Spinal cord (tissue), 10 donors: ENCODE data around the gene SLC6A7. TPM values are rescaled to one million over a fixed set of nuclear protein-coding genes. Genes with fewer than 3 reads are reported as not detected.
"Not testable (repeated sequence)": the region's sequence is repeated elsewhere in the genome, so short reads cannot be mapped to it uniquely, and the experiment has no call there.

Source experiments
- DNase-seq, 6 donors: peaks; one replicate each; pipeline versions ENCODE4 v3.0.0 to v3.0.0-alpha.2; 2013 to 2015; ENCODE audit warnings: low spot score in 6 of 6, low read depth in 4 of 6
- H3K27ac ChIP-seq: one replicate; pipeline ENCODE4 v1.5.1; 2013; ENCODE audit warnings: low read depth, low read length, control low read depth
- H3K27me3 ChIP-seq: one replicate; pipeline ENCODE4 v1.6.1; 2013; ENCODE audit warnings: low read length; ENCODE audit not compliant: control insufficient read depth, insufficient read depth
- H3K36me3 ChIP-seq: one replicate; pipeline ENCODE4 v1.6.1; 2013; ENCODE audit warnings: low read length; ENCODE audit not compliant: control insufficient read depth, insufficient read depth
- H3K4me1 ChIP-seq: one replicate; pipeline ENCODE4 v1.6.1; 2013; ENCODE audit warnings: low read length; ENCODE audit not compliant: control insufficient read depth, insufficient read depth
- H3K4me3 ChIP-seq: one replicate; pipeline ENCODE4 v1.5.1; 2013; ENCODE audit warnings: low read depth, low read length, control low read depth
- H3K9me3 ChIP-seq: one replicate; pipeline ENCODE4 v1.6.1; 2013; ENCODE audit warnings: low read length; ENCODE audit not compliant: control insufficient read depth, insufficient read depth
- WGBS: methylation state at CpG from one replicate; pipeline ENCODE4 v1.1.5; 2013; ENCODE audit warnings: missing lambda C conversion rate; ENCODE audit not compliant: insufficient coverage; 5-methylcytosine and 5-hydroxymethylcytosine counted together
- polyA plus RNA-seq, 2 donors: library from polyadenylated mRNA; unstranded; fragments of 120-200 nt; gene quantifications; one replicate each; pipeline ENCODE4 v1.2.1, GENCODE V29; 2013; ENCODE audit not compliant: insufficient read length in 2 of 2
- total RNA-seq, 2 donors: library from RNA; depleted of rRNA in 1 of 2; stranded (reverse); fragments of 120-200 nt in 1 of 2; fragments of >200 nt in 1 of 2; gene quantifications; one replicate each; pipeline versions ENCODE4 v1.2.3 to v1.2.4, GENCODE V29; 2013 to 2014
- donor health status: healthy.

Gene SLC6A7
- total and polyA plus RNA-seq, 4 donors: 4.4 to 33.1 (median 17.2) TPM

DNA sequence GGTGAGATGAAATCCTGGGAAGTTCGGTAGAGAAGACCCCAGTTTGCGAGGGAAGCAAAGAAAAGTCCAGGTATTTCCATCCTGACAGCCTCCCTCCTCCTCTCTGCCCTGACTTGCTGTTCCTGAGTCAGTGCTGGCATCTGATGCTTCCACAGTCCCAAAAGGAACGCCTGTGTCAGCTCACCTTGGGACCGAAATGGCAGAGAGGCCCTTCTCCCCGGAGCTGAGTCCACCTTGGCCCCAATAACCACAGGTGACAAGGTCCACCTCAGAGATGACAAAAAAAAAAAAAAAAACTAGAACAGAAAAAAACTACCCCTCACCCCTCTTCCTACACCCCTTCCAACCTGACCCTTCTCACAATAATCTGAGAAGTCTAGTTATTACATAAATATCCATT lies 31.6 kb downstream of the SLC6A7 start:
- WGBS: 74% methylated on average over 3 of the region's 5 CpGs
- H3K27ac ChIP-seq: no peak overlapping the region
- H3K4me1 ChIP-seq: peaks cover 11% of the 10 kb centered on the region

DNA sequence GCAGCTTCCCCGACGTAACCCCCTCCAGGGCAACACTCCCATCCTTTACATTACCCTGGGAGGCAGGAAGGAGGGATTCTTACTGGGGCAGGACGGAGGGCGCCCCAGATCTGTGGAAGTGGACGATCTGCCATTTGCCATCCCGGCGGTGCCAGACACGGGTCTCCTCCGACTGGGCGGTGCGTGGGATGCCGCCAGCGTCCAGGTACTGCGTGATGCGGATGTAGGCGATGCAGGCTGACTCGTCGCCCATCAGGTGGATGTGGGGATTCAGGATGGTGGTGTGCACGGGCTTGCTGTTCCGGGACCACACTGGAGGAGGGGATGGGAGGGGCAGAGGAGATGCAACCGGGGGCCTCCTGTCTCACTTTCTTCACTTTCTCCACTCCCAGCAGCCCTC lies 33.0 kb downstream of the SLC6A7 start:
- 92% methylated on average over 18 of the region's 21 CpGs for WGBS
- no peak for DNase-seq
- H3K27ac ChIP-seq: no peak overlapping the region
- H3K9me3 ChIP-seq: no peaks in the 10 kb centered on the region
- H3K27me3 ChIP-seq: no peaks in the 10 kb centered on the region
- no peak overlapping the region for H3K4me3 ChIP-seq
- peaks cover 7% of the 10 kb centered on the region for H3K4me1 ChIP-seq
- peaks cover 29% of the 10 kb centered on the region for H3K36me3 ChIP-seq

More for the DNA sequence above, 31.6 kb downstream of the SLC6A7 start:
- DNase-seq: no peak
- Histone ChIP-seq H3K36me3 (peaks cover 23% of the 10 kb centered on the region), H3K27me3 (no peaks in the 10 kb centered on the region), H3K4me3 (no peak overlapping the region), H3K9me3 (no peaks in the 10 kb centered on the region)

DNA sequence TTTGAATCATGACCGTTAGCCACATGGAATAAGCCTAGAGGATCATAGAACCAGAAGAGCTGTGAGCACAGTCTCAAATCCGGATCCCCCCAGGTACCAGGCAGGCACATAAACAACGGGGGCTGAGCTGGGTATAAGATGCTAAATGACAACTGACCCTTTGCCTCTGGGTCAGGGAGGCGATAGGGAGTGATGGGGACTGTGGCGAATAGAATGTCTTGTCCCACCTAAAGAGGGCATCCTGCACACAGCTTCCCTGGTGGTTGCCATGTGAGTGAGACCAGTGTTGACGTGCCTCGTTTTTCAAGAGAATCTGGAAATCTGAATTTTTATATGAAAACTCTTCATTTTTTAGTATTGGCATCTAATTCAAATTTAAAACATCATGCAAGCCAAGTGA lies 33.6 kb downstream of the SLC6A7 start:
- Histone ChIP-seq H3K4me3 (no peak overlapping the region), H3K4me1 (peaks cover 2% of the 10 kb centered on the region), H3K36me3 (peaks cover 33% of the 10 kb centered on the region), H3K27me3 (no peaks in the 10 kb centered on the region), H3K27ac (no peak overlapping the region), H3K9me3 (no peaks in the 10 kb centered on the region)
- DNase-seq: no peak
- WGBS: 98% methylated on average over 5 of the region's 7 CpGs

DNA sequence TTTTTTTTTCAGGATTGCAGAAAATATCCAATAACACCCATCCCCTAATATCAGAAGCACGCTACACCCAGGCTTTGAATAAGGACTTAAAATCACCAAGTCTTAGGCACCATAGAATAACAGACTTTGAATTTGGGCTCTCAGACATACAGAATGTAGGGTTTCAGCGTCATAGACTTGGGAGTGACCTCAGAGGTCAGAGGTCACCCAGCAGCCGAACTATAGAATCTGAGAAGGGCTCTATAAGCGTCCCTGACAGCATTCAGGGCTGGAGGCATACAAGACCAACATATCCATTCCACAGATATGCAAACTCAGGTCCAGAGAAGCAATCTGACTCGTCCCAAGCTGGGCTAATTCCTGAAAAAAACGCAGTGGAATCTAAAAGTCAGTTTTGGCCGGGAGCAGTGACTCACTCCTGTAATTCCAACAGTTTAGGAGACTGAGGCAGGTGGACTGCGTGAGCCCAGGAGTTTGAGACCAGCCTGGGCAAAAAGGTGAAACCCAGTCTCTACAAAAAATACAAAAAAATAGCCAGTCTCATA lies 34.7 kb downstream of the SLC6A7 start:
- WGBS: 55% methylated on average over 3 of the region's 8 CpGs
- peaks cover 33% of the 10 kb centered on the region for H3K36me3 ChIP-seq
- H3K27me3 ChIP-seq: no peaks in the 10 kb centered on the region
- H3K4me3 ChIP-seq: no peak overlapping the region
- no peaks in the 10 kb centered on the region for H3K4me1 ChIP-seq
- DNase-seq: no peak
- H3K27ac ChIP-seq: no peak overlapping the region
- no peaks in the 10 kb centered on the region for H3K9me3 ChIP-seq

DNA sequence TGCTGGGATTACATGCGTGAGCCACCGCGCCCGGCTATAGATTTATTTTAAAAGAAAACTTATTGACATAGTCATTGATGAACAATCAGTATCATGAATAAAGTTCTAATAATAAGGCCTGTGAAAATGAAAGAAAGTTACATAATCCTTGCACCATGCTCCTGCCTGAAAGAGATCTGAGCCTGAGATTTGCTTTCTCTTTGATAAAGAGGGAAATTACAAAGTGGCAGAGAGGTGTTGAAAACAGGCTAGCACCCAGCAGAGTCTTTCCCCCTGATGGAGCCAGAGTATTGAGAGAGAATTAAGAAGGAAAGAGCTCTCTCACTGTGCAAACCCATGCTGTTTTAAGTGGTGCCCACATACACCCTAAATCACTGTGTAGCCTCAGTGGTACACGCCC lies 37.2 kb downstream of the SLC6A7 start:
- WGBS: 80% methylated on average over 1 of the region's 5 CpGs
- no peaks in the 10 kb centered on the region for H3K4me1 ChIP-seq
- H3K27me3 ChIP-seq: no peaks in the 10 kb centered on the region
- H3K27ac ChIP-seq: no peak overlapping the region
- no peaks in the 10 kb centered on the region for H3K9me3 ChIP-seq
- no peak overlapping the region for H3K4me3 ChIP-seq
- peaks cover 32% of the 10 kb centered on the region for H3K36me3 ChIP-seq
- DNase-seq: no peak

DNA sequence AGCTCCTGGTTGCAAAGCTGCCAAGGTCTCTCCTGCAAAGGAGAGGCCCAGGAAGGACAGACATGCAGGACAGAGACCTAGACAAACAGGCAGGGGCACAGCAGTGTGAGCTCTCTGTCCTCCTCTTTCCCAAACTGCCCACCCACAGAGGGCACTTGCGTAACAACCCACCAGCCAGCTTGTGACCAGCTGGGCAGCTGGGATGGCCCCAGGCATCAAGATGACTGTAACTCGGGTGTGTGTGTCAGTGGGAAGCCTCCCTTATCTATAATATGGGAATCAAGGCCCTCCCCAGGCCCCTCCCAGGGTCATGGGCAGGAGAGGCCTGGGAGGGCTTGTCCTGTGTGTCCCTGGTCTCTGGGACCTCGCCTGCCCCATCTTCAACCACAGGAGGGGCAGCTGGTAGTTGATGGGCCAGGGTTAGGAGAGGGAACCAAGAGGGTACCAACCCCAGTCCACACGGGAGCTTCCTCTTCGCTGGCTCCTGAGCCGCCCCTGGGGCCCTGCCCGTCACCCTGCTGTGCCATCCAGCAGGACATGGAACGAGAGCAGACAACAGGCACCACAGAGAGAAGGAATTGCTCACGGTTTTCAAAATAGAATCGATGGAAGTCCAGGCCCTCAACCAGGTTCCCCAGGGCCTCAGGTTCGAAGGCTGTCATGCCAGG lies 37.9 kb downstream of the SLC6A7 start:
- Histone ChIP-seq H3K36me3 (peaks cover 27% of the 10 kb centered on the region), H3K9me3 (no peaks in the 10 kb centered on the region), H3K4me1 (no peaks in the 10 kb centered on the region), H3K27ac (no peak overlapping the region), H3K4me3 (no peak overlapping the region), H3K27me3 (no peaks in the 10 kb centered on the region)
- no peak for DNase-seq
- 70% methylated on average over 10 of the region's 11 CpGs for WGBS

DNA sequence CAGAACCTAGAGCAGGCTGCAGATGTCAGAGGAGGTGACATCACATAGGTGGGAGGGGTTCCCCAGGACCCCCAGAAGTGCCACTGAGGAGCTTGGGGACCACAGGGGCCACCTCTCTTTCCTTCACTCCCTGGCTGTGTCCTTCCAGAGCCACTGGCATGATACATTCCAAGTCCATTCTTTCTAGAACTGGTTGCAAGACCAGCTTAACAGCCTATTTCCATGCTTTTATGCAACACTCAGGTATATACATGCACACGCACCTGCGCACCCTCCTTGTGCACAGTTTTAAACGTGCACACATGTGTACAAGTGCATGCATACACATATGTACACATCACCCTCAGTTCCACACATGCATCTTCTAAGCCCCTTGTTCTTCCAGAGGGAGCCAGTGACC lies 39.7 kb downstream of the SLC6A7 start:
- DNase-seq: no peak
- no peaks in the 10 kb centered on the region for H3K27me3 ChIP-seq
- H3K36me3 ChIP-seq: peaks cover 30% of the 10 kb centered on the region
- WGBS: 80% methylated on average over 3 of the region's 3 CpGs
- no peak overlapping the region for H3K4me3 ChIP-seq
- no peaks in the 10 kb centered on the region for H3K4me1 ChIP-seq
- no peak overlapping the region for H3K27ac ChIP-seq
- H3K9me3 ChIP-seq: no peaks in the 10 kb centered on the region

DNA sequence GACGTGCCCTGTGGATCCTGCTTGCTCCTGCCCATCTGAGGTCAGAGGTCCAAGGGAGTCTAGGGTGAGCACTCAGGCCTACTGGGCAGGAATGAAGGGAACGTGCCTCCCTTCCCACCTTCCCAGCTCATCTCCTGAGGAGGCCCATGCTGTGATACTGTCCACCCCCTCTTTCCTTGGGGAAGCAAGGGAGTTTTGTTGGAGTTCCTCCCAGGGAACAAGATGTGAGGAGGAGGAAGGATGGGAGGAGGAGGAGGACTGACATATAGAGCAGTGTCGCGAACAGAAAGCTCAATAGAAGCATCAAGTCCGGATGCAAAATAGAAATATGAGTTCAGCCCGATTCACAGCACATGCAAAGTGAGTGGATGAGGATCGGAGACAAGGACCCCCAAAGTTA lies 41.0 kb downstream of the SLC6A7 start:
- 97% methylated on average over 6 of the region's 7 CpGs for WGBS
- DNase-seq: no peak
- Histone ChIP-seq H3K4me1 (peaks cover 8% of the 10 kb centered on the region), H3K4me3 (no peak overlapping the region), H3K9me3 (no peaks in the 10 kb centered on the region), H3K27ac (no peak overlapping the region), H3K36me3 (peaks cover 27% of the 10 kb centered on the region), H3K27me3 (no peaks in the 10 kb centered on the region)

DNA sequence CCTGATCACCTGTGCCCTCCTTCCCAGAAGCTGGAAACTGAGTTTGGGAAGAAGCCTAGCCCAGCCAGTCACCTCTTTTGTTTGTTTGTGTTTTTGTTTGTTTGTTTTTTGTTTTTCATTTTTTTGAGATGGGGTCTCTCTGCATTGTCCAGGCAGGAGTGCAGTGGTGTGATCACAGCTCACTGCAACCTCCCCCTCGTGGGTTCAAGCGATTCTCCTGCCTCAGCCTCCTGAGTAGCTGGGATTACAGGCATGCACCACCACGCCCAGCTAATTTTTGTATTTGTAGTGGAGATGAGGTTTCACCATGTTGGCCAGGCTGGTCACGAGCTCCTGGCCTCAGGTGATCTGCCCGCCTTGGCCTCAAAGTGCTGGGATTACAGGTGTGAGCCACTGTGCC lies 43.8 kb downstream of the SLC6A7 start:
- not testable (repeated sequence) for H3K4me1 ChIP-seq, H3K27me3 ChIP-seq, H3K27ac ChIP-seq, DNase-seq, H3K9me3 ChIP-seq, H3K4me3 ChIP-seq
- peaks cover 22% of the 10 kb centered on the region for H3K36me3 ChIP-seq
- WGBS: 96% methylated on average over 4 of the region's 5 CpGs
